ENCODE results near the gene PCDH1. TPM values are rescaled to one million over a fixed set of nuclear protein-coding genes. Genes with fewer than 3 reads are reported as not detected.
"Not testable (repeated sequence)": the region's sequence is repeated elsewhere in the genome, so short reads cannot be mapped to it uniquely, and the experiment has no call there.

PCDH1 gene
- total and polyA plus RNA-seq, 10 donors = 0.30 to 11.4 (median 5.3) TPM

DNA sequence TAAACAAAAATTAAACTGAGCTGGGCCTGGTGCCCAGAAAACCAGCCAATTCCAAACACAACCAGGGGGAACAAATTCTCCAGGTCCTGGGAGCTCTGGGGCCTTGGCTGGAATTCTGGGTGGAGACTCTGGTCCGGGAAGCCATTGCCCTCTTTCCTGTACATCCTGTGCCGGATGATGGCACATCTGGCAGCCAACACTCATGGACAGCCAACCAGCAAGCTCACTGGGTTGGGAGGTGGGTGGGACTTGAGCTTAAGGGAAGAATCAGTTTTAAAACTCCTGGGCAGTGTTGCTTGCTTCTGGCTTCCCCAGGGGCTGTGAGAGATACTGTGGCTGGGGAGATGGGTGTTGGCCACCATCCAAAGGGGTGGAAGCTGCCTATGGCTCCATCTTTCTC, 56.1 kb downstream of the PCDH1 start:
- peaks cover 0 to 9% (median 0%) of the 10 kb centered on the region in 7 donors for H3K27me3 ChIP-seq (replicated peaks in 1 of 7)
- H3K36me3 ChIP-seq = no peaks in the 10 kb centered on the region
- peak; percentile 64 for DNase-seq
- no peak overlapping the region for H3K4me3 ChIP-seq
- H3K27ac ChIP-seq = peak overlapping the region in 3 of 8 donors; percentile 3 to 41 (median 10)
- peaks cover 0 to 6% (median 0%) of the 10 kb centered on the region in 6 donors for H3K4me1 ChIP-seq
- H3K9me3 ChIP-seq = no peaks in the 10 kb centered on the region
- intact Hi-C loops (cut with DNase I; ENCODE audit: low total_unique reads) = no loop called here
- WGBS, 5 donors = 34 to 49% (median 49%) methylated on average over 2 of the region's 2 CpGs
- TF ChIP-seq POLR2AphosphoS5 (IDR thresholded peaks at IDR 0.05) = peak in 2 of 3 donors; percentile 20 to 47
- TF ChIP-seq, protein P1, sequence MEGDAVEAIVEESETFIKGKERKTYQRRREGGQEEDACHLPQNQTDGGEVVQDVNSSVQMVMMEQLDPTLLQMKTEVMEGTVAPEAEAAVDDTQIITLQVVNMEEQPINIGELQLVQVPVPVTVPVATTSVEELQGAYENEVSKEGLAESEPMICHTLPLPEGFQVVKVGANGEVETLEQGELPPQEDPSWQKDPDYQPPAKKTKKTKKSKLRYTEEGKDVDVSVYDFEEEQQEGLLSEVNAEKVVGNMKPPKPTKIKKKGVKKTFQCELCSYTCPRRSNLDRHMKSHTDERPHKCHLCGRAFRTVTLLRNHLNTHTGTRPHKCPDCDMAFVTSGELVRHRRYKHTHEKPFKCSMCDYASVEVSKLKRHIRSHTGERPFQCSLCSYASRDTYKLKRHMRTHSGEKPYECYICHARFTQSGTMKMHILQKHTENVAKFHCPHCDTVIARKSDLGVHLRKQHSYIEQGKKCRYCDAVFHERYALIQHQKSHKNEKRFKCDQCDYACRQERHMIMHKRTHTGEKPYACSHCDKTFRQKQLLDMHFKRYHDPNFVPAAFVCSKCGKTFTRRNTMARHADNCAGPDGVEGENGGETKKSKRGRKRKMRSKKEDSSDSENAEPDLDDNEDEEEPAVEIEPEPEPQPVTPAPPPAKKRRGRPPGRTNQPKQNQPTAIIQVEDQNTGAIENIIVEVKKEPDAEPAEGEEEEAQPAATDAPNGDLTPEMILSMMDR (IDR thresholded peaks at IDR 0.05 in 8 of 11, conservative IDR thresholded peaks at IDR 0.05 in 3 of 11) = no peak

DNA sequence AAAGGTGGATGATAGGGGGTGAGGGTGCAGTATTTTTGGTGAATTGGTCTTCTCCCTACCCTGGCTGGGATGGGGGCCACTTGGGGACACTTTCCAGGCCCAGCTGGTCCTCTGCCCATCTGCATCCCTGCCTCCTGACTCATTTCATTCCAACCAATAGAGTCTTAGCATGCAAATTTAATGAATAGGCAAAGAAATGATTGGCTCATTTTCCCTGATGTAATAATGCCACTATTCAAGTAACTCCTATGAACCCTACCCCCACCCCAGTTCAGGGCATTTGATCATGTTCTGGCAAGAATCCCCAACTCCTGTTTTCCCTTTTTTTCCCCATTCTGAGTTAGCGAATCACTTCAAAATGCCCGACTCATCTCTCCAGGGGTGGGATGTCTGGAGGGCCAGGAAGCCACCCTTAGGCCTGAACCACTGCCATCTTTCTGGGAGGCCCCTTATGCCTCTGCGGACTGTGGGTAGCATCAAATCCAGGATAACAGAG, 56.7 kb downstream of the PCDH1 start:
- H3K27ac ChIP-seq = peak overlapping the region in 3 of 8 donors; percentile 3 to 41 (median 10)
- no peak for DNase-seq
- H3K4me3 ChIP-seq = no peak overlapping the region
- TF ChIP-seq, protein P1 (IDR thresholded peaks at IDR 0.05 in 8 of 11, conservative IDR thresholded peaks at IDR 0.05 in 3 of 11) = no peak
- TF ChIP-seq POLR2A (IDR thresholded peaks at IDR 0.05) (no peak), POLR2AphosphoS5 (IDR thresholded peaks at IDR 0.05) (no peak)
- 74 to 94% (median 85%) methylated on average over 3 of the region's 3 CpGs for WGBS, 5 donors
- intact Hi-C loops (cut with DNase I; ENCODE audit: low total_unique reads) = no loop called here
- no peaks in the 10 kb centered on the region for H3K36me3 ChIP-seq
- H3K9me3 ChIP-seq = no peaks in the 10 kb centered on the region
- peaks cover 0 to 6% (median 0%) of the 10 kb centered on the region in 6 donors for H3K4me1 ChIP-seq
- peaks cover 0 to 16% (median 0%) of the 10 kb centered on the region in 7 donors for H3K27me3 ChIP-seq (replicated peaks in 1 of 7)

DNA sequence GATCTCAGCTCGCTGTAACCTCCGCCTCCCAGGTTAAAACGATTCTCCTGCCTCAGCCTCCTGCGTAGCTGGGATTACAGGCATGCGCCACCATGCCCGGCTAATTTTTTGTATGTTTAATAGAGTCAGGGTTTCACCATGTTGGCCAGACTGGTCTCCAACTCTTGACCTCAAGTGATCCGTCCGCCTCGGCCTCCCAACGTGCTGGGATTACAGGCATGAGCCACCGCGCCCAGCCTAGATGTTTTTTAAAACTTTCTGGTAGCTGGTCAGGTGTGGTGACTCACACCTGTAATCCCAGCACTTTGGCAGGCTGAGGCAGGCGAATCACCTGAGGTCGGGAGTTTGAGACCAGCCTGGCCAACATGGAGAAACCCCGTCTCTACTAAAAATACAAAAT, 57.5 kb downstream of the PCDH1 start:
- peaks cover 0 to 18% (median 0%) of the 10 kb centered on the region in 7 donors for H3K27me3 ChIP-seq (replicated peaks in 1 of 7)
- intact Hi-C loops (cut with DNase I; ENCODE audit: low total_unique reads); H3K9me3 ChIP-seq; H3K36me3 ChIP-seq; H3K4me1 ChIP-seq; H3K4me3 ChIP-seq; H3K27ac ChIP-seq: not testable (repeated sequence)
- WGBS, 5 donors = 91 to 97% (median 93%) methylated on average over 15 of the region's 15 CpGs
- peak; percentile 41 for DNase-seq

DNA sequence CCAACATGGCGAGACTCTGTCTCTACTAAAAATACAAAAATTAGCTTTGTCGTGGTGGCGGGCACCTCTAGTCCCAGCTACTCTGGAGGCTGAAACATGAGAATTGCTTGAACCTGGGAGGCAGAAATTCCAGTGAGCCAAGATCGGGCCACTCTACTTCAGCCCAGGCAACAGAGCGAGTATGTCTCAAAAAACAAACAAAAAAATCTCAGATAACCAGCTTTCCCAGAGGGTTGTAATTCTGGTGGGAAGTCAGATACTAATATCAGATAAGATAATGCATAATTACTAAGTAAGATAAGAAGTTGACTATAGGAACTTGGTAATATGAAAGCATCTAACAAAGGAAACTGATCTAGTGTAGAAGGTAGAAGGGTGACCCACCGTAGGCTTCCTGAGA, 60.6 kb downstream of the PCDH1 start:
- WGBS, 5 donors = 85 to 90% (median 86%) methylated on average over 6 of the region's 6 CpGs
- DNase-seq = no peak
- TF ChIP-seq POLR2A (IDR thresholded peaks at IDR 0.05) (no peak), POLR2AphosphoS5 (IDR thresholded peaks at IDR 0.05) (no peak)
- TF ChIP-seq, protein P1 (IDR thresholded peaks at IDR 0.05 in 8 of 11, conservative IDR thresholded peaks at IDR 0.05 in 3 of 11) = no peak
- H3K4me3 ChIP-seq = no peak overlapping the region
- H3K36me3 ChIP-seq = no peaks in the 10 kb centered on the region
- H3K9me3 ChIP-seq = no peaks in the 10 kb centered on the region
- peaks cover 0 to 33% (median 0%) of the 10 kb centered on the region in 7 donors for H3K27me3 ChIP-seq (replicated peaks in 1 of 7)
- H3K4me1 ChIP-seq = peaks cover 0 to 6% (median 0%) of the 10 kb centered on the region in 6 donors
- intact Hi-C loops (cut with DNase I; ENCODE audit: low total_unique reads) = no loop called here
- H3K27ac ChIP-seq = no peak overlapping the region
